Right lobe of liver (tissue), 4 donors: Measurements from ENCODE around the gene MGRN1.

Experiments
- CTCF ChIP-seq, 4 donors: fragments of 200-600 bp in 3 of 4; fragments of 450-650 bp in 1 of 4; IDR thresholded peaks; one replicate each; pipeline versions ENCODE4 v1.5.1 to v1.8.0; 2016 to 2022; ENCODE audit warnings: antibody characterized with exemption in 4 of 4, mild to moderate bottlenecking in 2 of 4
- POLR2A ChIP-seq: fragments of 450-650 bp; IDR thresholded peaks from one replicate; pipeline ENCODE4 v1.6.1; 2017; ENCODE audit warnings: antibody characterized with exemption, mild to moderate bottlenecking
- donor health status: DM: no; HTN: no; CAD: no.
- donor health status: DM: no; HTN: no; CAD: no.
- donor health status: DM: no; HTN: yes; CAD: no.

GRCh38 chr16:4608704-4608980 is 16.0 kb upstream of the MGRN1 start:
- TF ChIP-seq POLR2A (no peak), CTCF (IDR thresholded peaks at IDR 0.05) (no peak)
